GM18870 (cell line): Measurements from ENCODE around the gene TMEM273.

Source experiments
- ATAC-seq: cut with Tn5 transposase; IDR thresholded peaks from one replicate; pipeline ENCODE4 v1.9.1; 2021; ENCODE audit warnings: moderate library complexity; ENCODE audit not compliant: unreplicated experiment

Gene TMEM273

GRCh38 chr10:49177391-49178355 is 10.5 kb downstream of the TMEM273 start:
- ATAC-seq = peak; percentile 82

- peak; percentile 2 for ATAC-seq
Measured at GRCh38 chr10:49176310-49177268, 11.6 kb downstream of the TMEM273 start.

- no peak for ATAC-seq
Measured at GRCh38 chr10:49175587-49176309, 12.4 kb downstream of the TMEM273 start.

- no peak for ATAC-seq
Measured at GRCh38 chr10:49174926-49175500, 13.2 kb downstream of the TMEM273 start.

GRCh38 chr10:49174261-49174925 is 13.8 kb downstream of the TMEM273 start:
- no peak for ATAC-seq

GRCh38 chr10:49173853-49174252 is 14.3 kb downstream of the TMEM273 start:
- ATAC-seq = no peak

- ATAC-seq = no peak
Measured at GRCh38 chr10:49173201-49173772, 14.9 kb downstream of the TMEM273 start.

GRCh38 chr10:49172777-49173132 is 15.4 kb downstream of the TMEM273 start:
- ATAC-seq = no peak

GRCh38 chr10:49172061-49172776 is 16.0 kb downstream of the TMEM273 start:
- no peak for ATAC-seq

GRCh38 chr10:49171326-49172060 is 16.7 kb downstream of the TMEM273 start:
- no peak for ATAC-seq

GRCh38 chr10:49170632-49171325 is 17.4 kb downstream of the TMEM273 start:
- no peak for ATAC-seq

- no peak for ATAC-seq
Measured at GRCh38 chr10:49169776-49170175, 18.4 kb downstream of the TMEM273 start.

GRCh38 chr10:49168831-49169500 is 19.2 kb downstream of the TMEM273 start:
- ATAC-seq = no peak

GRCh38 chr10:49168171-49168540 is 20.0 kb downstream of the TMEM273 start:
- no peak for ATAC-seq

- ATAC-seq = no peak
Measured at GRCh38 chr10:49167425-49168170, 20.6 kb downstream of the TMEM273 start.
